Smooth muscle cell (in vitro differentiated cells): Measurements from ENCODE around the gene PDCD10. TPM values are rescaled to one million over a fixed set of nuclear protein-coding genes. Genes with fewer than 3 reads are reported as not detected.

Experiments
- DNase-seq: peaks from one replicate; lab custom pipeline; 2025; ENCODE audit not compliant: unreplicated experiment; lab: John Stamatoyannopoulos, UW
- H2AFZ ChIP-seq: fragments of 200-600 bp; sonication (generic); 2 replicates; pipeline ENCODE4 v1.6.0; 2016; ENCODE audit warnings: antibody characterized with exemption, low read depth, mild to moderate bottlenecking
- H3F3A ChIP-seq: fragments of 200-600 bp; sonication (generic); 2 replicates; pipeline ENCODE4 v1.6.0; 2017; ENCODE audit warnings: antibody characterized with exemption, low read depth
- H3K27ac ChIP-seq: fragments of 200-600 bp; sonication (generic); 2 replicates; pipeline ENCODE4 v1.5.1; 2016; ENCODE audit warnings: low read depth, mild to moderate bottlenecking
- H3K27me3 ChIP-seq: fragments of 200-600 bp; sonication (generic); 2 replicates; pipeline ENCODE4 v1.6.1; 2016; ENCODE audit warnings: low read depth, mild to moderate bottlenecking
- H3K36me3 ChIP-seq: fragments of 200-600 bp; sonication (generic); 2 replicates; pipeline ENCODE4 v1.5.1; 2016; ENCODE audit warnings: low read depth
- H3K4me1 ChIP-seq: fragments of 200-600 bp; sonication (generic); 2 replicates; pipeline ENCODE4 v1.5.1; 2016; ENCODE audit warnings: low read depth
- H3K4me2 ChIP-seq: fragments of 200-600 bp; sonication (generic); 2 replicates; pipeline ENCODE4 v1.6.0; 2016; ENCODE audit warnings: mild to moderate bottlenecking
- H3K4me3 ChIP-seq: fragments of 200-600 bp; sonication (generic); 2 replicates; pipeline ENCODE4 v1.5.1; 2016; ENCODE audit warnings: mild to moderate bottlenecking
- H3K79me2 ChIP-seq: fragments of 200-600 bp; sonication (generic); 2 replicates; pipeline ENCODE4 v1.6.0; 2016; ENCODE audit warnings: low read depth, mild to moderate bottlenecking
- H3K9ac ChIP-seq: fragments of 200-600 bp; sonication (generic); 2 replicates; pipeline ENCODE4 v1.6.0; 2016; ENCODE audit warnings: low read depth
- H3K9me3 ChIP-seq: fragments of 200-600 bp; sonication (generic); replicated peaks from 2 replicates; pipeline ENCODE4 v1.5.1; 2016; ENCODE audit warnings: low read depth
- H4K20me1 ChIP-seq: fragments of 200-600 bp; sonication (generic); 2 replicates; pipeline ENCODE4 v1.6.0; 2016; ENCODE audit warnings: low read depth
- WGBS: methylation state at CpG from one replicate; pipeline ENCODE4 v1.1.7; 2016; ENCODE audit warnings: low lambda C conversion rate; 5-methylcytosine and 5-hydroxymethylcytosine counted together
- polyA plus RNA-seq: library from polyadenylated mRNA; unstranded; fragments of >200 nt; fragmentation: Nextera tagmentation; extraction: Ambion mirVana; gene quantifications from 2 replicates; pipeline ENCODE4 v1.2.1, GENCODE V29; 2016
- total RNA-seq: library from RNA; depleted of rRNA; stranded (reverse); fragments of >200 nt; gene quantifications from 2 replicates; pipeline ENCODE4 v1.2.3, GENCODE V29; 2014
- TF ChIP-seq, protein P1 (sequence below): fragments of 200-600 bp; sonication (generic); IDR thresholded peaks from 2 replicates; pipeline ENCODE4 v1.5.1; 2017; ENCODE audit warnings: borderline replicate concordance, mild to moderate bottlenecking, antibody characterized with exemption; ENCODE audit not compliant: insufficient read depth, poor library complexity, severe bottlenecking

PDCD10 gene
- total and polyA plus RNA-seq, 2 experiments from 2014 or later: 47.4 to 75.6 TPM

DNA sequence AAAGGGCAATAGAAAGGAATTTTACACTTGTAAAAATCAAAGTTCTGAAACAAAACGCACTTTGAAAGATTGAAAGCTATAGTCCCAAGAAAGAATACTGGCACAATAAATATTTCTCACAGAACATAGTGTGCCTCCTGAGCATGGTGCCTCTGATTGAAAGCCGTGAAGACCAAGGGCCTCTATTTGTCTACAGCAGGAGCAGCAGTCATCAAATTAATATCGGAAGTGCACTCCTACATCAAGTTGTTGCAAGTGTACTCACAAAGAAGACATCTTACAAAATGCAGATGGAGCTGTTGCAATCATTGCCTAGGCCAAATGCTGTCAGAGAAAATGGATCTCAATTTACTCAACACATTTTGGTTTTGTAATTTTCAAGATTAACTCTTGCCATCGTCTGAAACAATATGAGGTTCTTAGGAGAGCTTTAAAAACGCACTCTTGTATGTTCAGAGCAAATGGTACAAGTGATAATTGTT lies 71.7 kb downstream of the PDCD10 start:
- Histone ChIP-seq H2AFZ (no peak overlapping the region), H3K4me2 (no peak overlapping the region), H3K27me3 (no peaks in the 10 kb centered on the region), H4K20me1 (no peaks in the 10 kb centered on the region), H3F3A (no peaks in the 10 kb centered on the region), H3K36me3 (no peaks in the 10 kb centered on the region), H3K79me2 (no peaks in the 10 kb centered on the region), H3K4me3 (no peak overlapping the region), H3K9ac (no peak overlapping the region), H3K4me1 (peaks cover 1% of the 10 kb centered on the region), H3K9me3 (no peaks in the 10 kb centered on the region), H3K27ac (no peak overlapping the region)
- 95% methylated on average over 5 of the region's 5 CpGs for WGBS
- TF ChIP-seq, protein P1, sequence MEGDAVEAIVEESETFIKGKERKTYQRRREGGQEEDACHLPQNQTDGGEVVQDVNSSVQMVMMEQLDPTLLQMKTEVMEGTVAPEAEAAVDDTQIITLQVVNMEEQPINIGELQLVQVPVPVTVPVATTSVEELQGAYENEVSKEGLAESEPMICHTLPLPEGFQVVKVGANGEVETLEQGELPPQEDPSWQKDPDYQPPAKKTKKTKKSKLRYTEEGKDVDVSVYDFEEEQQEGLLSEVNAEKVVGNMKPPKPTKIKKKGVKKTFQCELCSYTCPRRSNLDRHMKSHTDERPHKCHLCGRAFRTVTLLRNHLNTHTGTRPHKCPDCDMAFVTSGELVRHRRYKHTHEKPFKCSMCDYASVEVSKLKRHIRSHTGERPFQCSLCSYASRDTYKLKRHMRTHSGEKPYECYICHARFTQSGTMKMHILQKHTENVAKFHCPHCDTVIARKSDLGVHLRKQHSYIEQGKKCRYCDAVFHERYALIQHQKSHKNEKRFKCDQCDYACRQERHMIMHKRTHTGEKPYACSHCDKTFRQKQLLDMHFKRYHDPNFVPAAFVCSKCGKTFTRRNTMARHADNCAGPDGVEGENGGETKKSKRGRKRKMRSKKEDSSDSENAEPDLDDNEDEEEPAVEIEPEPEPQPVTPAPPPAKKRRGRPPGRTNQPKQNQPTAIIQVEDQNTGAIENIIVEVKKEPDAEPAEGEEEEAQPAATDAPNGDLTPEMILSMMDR: no peak
- DNase-seq: no peak

DNA sequence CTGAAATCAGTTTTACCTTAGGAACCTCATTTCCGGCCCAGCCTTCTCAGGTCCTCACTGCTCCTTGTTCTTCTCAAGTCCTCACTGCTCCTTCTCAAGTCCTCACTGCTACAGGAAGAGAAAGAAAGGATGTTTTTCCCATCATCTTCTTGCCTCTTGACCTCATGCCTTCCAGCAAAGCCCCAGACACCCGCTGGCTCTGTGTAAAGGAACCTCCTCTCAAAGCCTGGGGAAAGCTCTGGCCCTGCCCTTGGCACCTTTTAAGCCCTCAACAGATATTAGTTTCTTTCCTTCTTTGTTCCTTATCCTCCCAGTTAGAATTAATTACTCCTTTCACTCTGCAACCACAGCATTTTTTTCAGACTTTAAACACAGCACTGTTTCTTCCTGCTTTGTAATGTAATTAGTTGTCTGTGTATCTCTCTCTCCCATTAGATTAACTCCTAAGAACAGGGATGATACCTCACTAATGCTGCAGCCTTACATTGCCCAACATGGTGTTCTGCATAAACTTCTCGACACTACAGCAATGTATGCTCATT lies 76.9 kb downstream of the PDCD10 start:
- Histone ChIP-seq H3K9ac (no peak overlapping the region), H3K79me2 (no peaks in the 10 kb centered on the region), H3K4me2 (no peak overlapping the region), H3K27ac (no peak overlapping the region), H3K27me3 (no peaks in the 10 kb centered on the region), H3K4me1 (peaks cover 7% of the 10 kb centered on the region), H4K20me1 (no peaks in the 10 kb centered on the region), H3K36me3 (no peaks in the 10 kb centered on the region), H3K9me3 (no peaks in the 10 kb centered on the region), H2AFZ (no peak overlapping the region), H3K4me3 (no peak overlapping the region), H3F3A (no peaks in the 10 kb centered on the region)
- no peak for DNase-seq
- 72% methylated on average over 3 of the region's 3 CpGs for WGBS
- TF ChIP-seq, protein P1: no peak

GRCh38 chr3:167656821-167657220 lies 77.9 kb downstream of the PDCD10 start:
- H4K20me1 ChIP-seq: no peaks in the 10 kb centered on the region
- H3K4me1 ChIP-seq: peaks cover 7% of the 10 kb centered on the region

GRCh38 chr3:167653760-167654159 lies 80.9 kb downstream of the PDCD10 start, which contains the start of gene WDR49:
Gene WDR49 (minus strand): TSS chr3:167653942. CDS start chr3:167653425, 517 bp downstream.
- H3K79me2 ChIP-seq: no peaks in the 10 kb centered on the region
- H3K27ac ChIP-seq: no peak within 1 kb of the TSS
- WGBS: 82% methylated on average over 1 of the region's 1 CpG
- H3K4me1 ChIP-seq: peaks cover 7% of the 10 kb centered on the region
- no peaks in the 10 kb centered on the region for H3F3A ChIP-seq
- H3K9me3 ChIP-seq: no peaks in the 10 kb centered on the region
- H3K36me3 ChIP-seq: no peaks in the 10 kb centered on the region
- no peaks in the 10 kb centered on the region for H4K20me1 ChIP-seq
- no peaks in the 10 kb centered on the region for H3K27me3 ChIP-seq
- DNase-seq: no peak
- H3K4me3 ChIP-seq: no peak within 1 kb of the TSS
- H3K9ac ChIP-seq: no peak within 1 kb of the TSS
- H2AFZ ChIP-seq: no peak within 1 kb of the TSS
- no peak within 1 kb of the TSS for H3K4me2 ChIP-seq
- TF ChIP-seq, protein P1: no peak

More at GRCh38 chr3:167656821-167657220, 77.9 kb downstream of the PDCD10 start:
- no peaks in the 10 kb centered on the region for H3K79me2 ChIP-seq
- TF ChIP-seq, protein P1: no peak
- no peak overlapping the region for H3K4me2 ChIP-seq
- H3K27ac ChIP-seq: no peak overlapping the region
- no peaks in the 10 kb centered on the region for H3K27me3 ChIP-seq
- no peak overlapping the region for H3K9ac ChIP-seq
- H3K4me3 ChIP-seq: no peak overlapping the region
- no peaks in the 10 kb centered on the region for H3F3A ChIP-seq
- DNase-seq: no peak
- 68% methylated on average over 1 of the region's 1 CpG for WGBS
- H2AFZ ChIP-seq: no peak overlapping the region
- H3K36me3 ChIP-seq: no peaks in the 10 kb centered on the region
- H3K9me3 ChIP-seq: no peaks in the 10 kb centered on the region
